ENCODE results near the gene SNRNP40.

DNA sequence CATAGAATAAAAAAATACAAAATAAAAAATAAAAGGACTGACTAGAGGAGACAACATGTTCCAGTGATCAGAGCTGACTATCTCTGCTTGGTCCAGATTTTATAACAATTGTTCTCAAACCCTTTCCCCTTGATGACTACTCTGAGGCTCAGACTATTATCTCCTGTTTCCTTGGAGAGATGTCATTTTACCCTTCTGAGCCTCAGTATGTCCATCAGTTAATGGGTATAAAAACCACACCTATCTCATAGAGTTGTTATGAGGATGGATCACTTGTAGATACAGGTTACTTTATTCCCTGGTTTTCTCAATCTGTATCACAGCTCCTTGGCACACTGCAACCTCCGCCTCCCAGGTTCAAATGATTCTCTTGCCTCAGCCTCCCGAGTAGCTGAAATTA, 63.9 kb downstream of the SNRNP40 start:
- TF ChIP-seq, protein P1, sequence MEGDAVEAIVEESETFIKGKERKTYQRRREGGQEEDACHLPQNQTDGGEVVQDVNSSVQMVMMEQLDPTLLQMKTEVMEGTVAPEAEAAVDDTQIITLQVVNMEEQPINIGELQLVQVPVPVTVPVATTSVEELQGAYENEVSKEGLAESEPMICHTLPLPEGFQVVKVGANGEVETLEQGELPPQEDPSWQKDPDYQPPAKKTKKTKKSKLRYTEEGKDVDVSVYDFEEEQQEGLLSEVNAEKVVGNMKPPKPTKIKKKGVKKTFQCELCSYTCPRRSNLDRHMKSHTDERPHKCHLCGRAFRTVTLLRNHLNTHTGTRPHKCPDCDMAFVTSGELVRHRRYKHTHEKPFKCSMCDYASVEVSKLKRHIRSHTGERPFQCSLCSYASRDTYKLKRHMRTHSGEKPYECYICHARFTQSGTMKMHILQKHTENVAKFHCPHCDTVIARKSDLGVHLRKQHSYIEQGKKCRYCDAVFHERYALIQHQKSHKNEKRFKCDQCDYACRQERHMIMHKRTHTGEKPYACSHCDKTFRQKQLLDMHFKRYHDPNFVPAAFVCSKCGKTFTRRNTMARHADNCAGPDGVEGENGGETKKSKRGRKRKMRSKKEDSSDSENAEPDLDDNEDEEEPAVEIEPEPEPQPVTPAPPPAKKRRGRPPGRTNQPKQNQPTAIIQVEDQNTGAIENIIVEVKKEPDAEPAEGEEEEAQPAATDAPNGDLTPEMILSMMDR (IDR thresholded peaks at IDR 0.05): no peak
- no peak for TF ChIP-seq ZFX (IDR thresholded peaks at IDR 0.05; ENCODE audit: borderline replicate concordance)

Data from 22Rv1 (cell line).